ENCODE data around the gene TYMP.
A peak's percentile ranks its signal among the peaks of the same experiment; 100 is the strongest.

DNA sequence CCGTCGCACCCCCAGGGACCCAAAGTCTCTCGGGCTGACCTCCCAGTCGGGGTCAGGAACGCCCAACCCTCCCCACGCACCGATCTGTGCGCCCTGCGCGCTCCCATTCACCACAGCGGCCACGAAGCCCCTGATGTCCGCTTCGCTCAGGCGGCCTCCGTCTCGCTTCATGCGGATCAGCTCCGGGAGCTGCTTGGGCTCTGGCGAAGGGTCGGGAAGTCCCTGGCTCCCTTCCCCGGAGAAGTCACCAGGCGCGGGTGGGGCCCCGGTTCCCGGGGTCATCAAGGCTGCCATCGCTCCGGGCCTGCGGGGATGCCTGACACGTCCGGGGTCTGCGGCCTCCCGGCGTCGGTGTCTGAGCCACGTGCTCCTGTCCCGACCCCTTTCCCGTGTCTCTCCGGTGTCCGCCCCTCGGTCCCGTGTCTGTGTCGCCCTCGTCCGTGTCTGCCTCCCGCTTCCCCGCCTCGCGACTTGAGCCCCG is 356 bp downstream of the TYMP start:
- peak in 1 of 3 donors; percentile 18 for TF ChIP-seq POLR2A (IDR thresholded peaks at IDR 0.05)
- TF ChIP-seq, protein P1, sequence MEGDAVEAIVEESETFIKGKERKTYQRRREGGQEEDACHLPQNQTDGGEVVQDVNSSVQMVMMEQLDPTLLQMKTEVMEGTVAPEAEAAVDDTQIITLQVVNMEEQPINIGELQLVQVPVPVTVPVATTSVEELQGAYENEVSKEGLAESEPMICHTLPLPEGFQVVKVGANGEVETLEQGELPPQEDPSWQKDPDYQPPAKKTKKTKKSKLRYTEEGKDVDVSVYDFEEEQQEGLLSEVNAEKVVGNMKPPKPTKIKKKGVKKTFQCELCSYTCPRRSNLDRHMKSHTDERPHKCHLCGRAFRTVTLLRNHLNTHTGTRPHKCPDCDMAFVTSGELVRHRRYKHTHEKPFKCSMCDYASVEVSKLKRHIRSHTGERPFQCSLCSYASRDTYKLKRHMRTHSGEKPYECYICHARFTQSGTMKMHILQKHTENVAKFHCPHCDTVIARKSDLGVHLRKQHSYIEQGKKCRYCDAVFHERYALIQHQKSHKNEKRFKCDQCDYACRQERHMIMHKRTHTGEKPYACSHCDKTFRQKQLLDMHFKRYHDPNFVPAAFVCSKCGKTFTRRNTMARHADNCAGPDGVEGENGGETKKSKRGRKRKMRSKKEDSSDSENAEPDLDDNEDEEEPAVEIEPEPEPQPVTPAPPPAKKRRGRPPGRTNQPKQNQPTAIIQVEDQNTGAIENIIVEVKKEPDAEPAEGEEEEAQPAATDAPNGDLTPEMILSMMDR (IDR thresholded peaks at IDR 0.05), result no peak
